Measurements from ENCODE around the gene KIF2C. TPM values are rescaled to one million over a fixed set of nuclear protein-coding genes. Genes with fewer than 3 reads are reported as not detected.

The KIF2C gene
- total and polyA plus RNA-seq, 2 donors (not counting 1 experiment from before 2014, with no cell fraction given): 0.25 to 0.69 TPM

- H3K9me3 ChIP-seq (ENCODE audit: control extremely low read depth in 1 of 3, control insufficient read depth in 2 of 3, insufficient read depth in 1 of 3, low read length in 2 of 3): peaks cover 0 to 3% (median 0%) of the 10 kb centered on the region in 3 donors
- H3K4me3 ChIP-seq (ENCODE audit: control extremely low read depth in 1 of 5, extremely low read depth in 1 of 5, insufficient read depth in 1 of 5, low read depth in 2 of 5, low read length in 4 of 5): peak overlapping the region in 1 of 5 experiments; percentile 51
- intact Hi-C loops (cut with micrococcal nuclease): loop anchor here (2.0 kb wide), 6 partner anchors 15 to 689 kb away; partner anchors contain the start of genes KIF2C, RNU5D-1, TESK2 and UROD
- no peaks in the 10 kb centered on the region for H3K27me3 ChIP-seq (replicated peaks in 1 of 4; ENCODE audit: control extremely low read depth in 1 of 4, control insufficient read depth in 3 of 4, insufficient read depth in 4 of 4, low read length in 3 of 4)
- peak overlapping the region; percentile 100 for H3K4me2 ChIP-seq (replicated peaks; ENCODE audit: low read depth, low read length, poor library complexity, severe bottlenecking)
- peaks cover 16 to 41% of the 10 kb centered on the region in 2 donors for H3K4me1 ChIP-seq (ENCODE audit: control insufficient read depth in 2 of 2, insufficient read depth in 2 of 2, low read length in 2 of 2)
- POLR2A ChIA-PET: interaction anchor here (1.0 to 2.6 kb wide), 5 partner anchors 8 to 80 kb away, joined by 4 to 61 read pairs (median 14); no protein-coding TSS in a partner anchor
- Mint-ChIP-seq H3K27me3 (no peaks in the 10 kb centered on the region), H3K4me3 (peak overlapping the region; percentile 70), H3K4me1 (peaks cover 34% of the 10 kb centered on the region), H3K27ac (peak overlapping the region; percentile 16), H3K9me3 (ENCODE audit: insufficient read depth) (no peaks in the 10 kb centered on the region)
- H3K27ac ChIP-seq (ENCODE audit: low read length in 2 of 2): peak overlapping the region in 1 of 2 donors; percentile 54
- peaks cover 0 to 20% of the 10 kb centered on the region in 2 experiments for H3K36me3 ChIP-seq (replicated peaks in 1 of 2; ENCODE audit: control extremely low read depth in 1 of 2, control insufficient read depth in 1 of 2, extremely low read depth in 1 of 2, insufficient read depth in 2 of 2, low read length in 1 of 2)
- TF ChIP-seq CTCF (IDR thresholded peaks at IDR 0.05) (no peak), EZH2 (IDR thresholded peaks at IDR 0.05; ENCODE audit: borderline replicate concordance, insufficient read depth, low read depth, low read length, poor library complexity, severe bottlenecking) (no peak)
- H2AFZ ChIP-seq (ENCODE audit: insufficient read depth, low read depth, low read length, poor library complexity, severe bottlenecking): no peak overlapping the region
- H4K20me1 ChIP-seq (ENCODE audit: control insufficient read depth, insufficient read depth, low read length, poor library complexity, severe bottlenecking): no peaks in the 10 kb centered on the region
- peak; percentile 39 for DNase-seq
- WGBS (ENCODE audit: insufficient coverage): 62% methylated on average over 8 of the region's 13 CpGs
- ATAC-seq (ENCODE audit: low read depth): no peak
- CTCF ChIA-PET: interaction anchor here (0.6 to 4.2 kb wide), 4 partner anchors 7 to 26 kb away, joined by 3 to 70 read pairs (median 42); partner anchors contain the start of genes BEST4, BTBD19 and RPS8
- H3K9ac ChIP-seq (ENCODE audit: low read length): no peak overlapping the region
- peaks cover 5% of the 10 kb centered on the region for H3K79me2 ChIP-seq (ENCODE audit: control insufficient read depth, insufficient read depth, low read length)
Measured at GRCh38 chr1:44801491-44802305, 62.1 kb downstream of the KIF2C start.

Measured in B cell (primary cell).